ENCODE results near the gene ATXN7L1. TPM values are rescaled to one million over a fixed set of nuclear protein-coding genes. Genes with fewer than 3 reads are reported as not detected.
A peak's percentile ranks its signal among the peaks of the same experiment; 100 is the strongest.

The ATXN7L1 gene
- total RNA-seq, 1 donor: 17.3 TPM

DNA sequence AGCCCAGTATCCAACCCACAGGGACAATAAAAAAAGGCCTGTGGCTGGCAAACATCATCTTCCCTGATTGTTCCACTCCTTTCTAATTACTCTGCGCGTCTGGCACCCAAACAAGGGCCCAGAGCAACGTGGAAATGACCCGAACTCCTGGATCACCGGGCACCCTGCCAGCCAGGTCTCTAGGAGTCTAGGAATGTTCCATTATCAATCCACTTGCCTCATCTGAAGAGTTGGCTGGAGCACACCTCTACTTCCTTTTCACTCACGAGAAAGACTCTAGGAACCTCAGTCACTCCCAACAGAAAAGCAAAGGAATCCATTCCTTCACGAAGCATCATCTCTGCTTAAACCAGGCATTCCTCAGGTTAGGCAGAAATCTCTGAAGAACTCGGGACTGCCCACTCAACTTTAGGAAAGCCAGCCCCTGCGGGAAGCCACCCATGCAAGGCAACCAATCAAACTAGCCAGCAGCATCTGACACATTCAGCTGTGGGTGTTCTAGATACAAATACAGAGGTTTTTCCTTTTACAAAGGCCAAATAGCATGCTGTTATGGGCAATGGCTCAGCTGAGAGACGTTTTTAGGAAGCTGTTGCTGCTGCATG is 37.7 kb downstream of the ATXN7L1 start:
- TF ChIP-seq, protein P1, sequence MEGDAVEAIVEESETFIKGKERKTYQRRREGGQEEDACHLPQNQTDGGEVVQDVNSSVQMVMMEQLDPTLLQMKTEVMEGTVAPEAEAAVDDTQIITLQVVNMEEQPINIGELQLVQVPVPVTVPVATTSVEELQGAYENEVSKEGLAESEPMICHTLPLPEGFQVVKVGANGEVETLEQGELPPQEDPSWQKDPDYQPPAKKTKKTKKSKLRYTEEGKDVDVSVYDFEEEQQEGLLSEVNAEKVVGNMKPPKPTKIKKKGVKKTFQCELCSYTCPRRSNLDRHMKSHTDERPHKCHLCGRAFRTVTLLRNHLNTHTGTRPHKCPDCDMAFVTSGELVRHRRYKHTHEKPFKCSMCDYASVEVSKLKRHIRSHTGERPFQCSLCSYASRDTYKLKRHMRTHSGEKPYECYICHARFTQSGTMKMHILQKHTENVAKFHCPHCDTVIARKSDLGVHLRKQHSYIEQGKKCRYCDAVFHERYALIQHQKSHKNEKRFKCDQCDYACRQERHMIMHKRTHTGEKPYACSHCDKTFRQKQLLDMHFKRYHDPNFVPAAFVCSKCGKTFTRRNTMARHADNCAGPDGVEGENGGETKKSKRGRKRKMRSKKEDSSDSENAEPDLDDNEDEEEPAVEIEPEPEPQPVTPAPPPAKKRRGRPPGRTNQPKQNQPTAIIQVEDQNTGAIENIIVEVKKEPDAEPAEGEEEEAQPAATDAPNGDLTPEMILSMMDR (IDR thresholded peaks at IDR 0.05; ENCODE audit: insufficient read depth, low read depth, low read length): no peak
- DNase-seq (ENCODE audit: low read depth): peak; percentile 13

DNA sequence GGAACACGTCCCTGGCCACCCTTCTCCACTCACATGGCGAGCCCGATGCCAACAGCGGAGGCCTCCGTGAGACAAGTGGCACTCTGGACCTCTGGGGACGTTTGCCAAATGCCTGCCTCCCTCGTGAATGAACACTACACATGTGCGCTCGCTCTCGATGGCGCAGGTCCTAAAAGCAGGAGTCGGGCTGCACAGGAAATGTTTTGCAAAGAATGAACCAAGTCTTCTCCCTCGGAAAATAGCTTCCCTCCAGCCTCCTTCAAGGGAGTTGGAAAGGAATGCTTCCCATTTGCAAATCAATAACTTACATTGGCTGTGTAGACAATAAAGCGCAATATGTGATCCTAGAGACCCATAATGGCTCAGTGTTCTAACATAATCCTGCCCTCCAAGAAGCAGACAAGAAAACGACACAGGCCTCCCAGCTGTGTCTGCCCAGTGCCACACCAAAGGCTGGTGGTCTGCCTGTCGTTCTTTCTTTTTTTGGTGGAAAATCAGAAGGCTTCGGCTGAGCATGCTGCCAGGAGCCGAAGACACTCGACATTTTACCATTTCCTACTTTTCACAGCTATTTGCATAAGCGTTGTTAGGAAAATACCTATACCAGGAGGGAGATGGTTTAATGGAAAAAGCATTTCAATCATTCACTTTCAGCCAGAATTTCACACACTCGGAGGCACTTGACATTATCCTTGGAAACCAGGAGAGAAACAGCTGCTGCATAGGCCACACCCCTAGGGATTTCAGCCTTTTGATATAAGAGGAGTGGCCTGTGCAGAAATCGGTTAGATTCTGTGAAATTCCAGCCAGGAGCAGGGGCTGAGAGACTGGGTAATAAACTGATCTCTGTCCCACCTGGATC is 38.4 kb downstream of the ATXN7L1 start:
- no peak overlapping the region for H3K4me3 ChIP-seq (ENCODE audit: low read depth, low read length)
- DNase-seq (ENCODE audit: low read depth): no peak
- TF ChIP-seq, protein P1 (IDR thresholded peaks at IDR 0.05; ENCODE audit: insufficient read depth, low read depth, low read length): no peak

More for the DNA sequence above, 37.7 kb downstream of the ATXN7L1 start:
- H3K4me3 ChIP-seq (ENCODE audit: low read depth, low read length): no peak overlapping the region

DNA sequence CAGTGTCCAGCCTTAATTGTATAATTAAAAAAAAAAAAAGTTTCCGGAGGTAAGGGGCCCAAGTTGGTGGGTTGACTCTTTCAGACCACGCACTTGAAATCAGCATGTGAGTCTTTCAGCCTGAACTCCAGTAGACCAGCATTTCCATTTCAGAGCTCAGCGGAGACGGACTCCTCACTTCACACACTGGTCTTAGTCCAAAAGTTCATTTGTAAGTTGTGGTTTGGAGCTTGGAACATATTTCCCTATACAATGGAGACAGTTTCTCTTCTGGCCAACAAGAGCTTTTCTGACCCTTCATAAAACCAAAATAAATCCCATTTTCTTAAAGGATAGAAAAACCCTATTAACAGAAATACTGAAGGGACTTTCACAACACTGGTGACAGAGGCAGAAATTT is 41.0 kb downstream of the ATXN7L1 start:
- TF ChIP-seq, protein P1 (IDR thresholded peaks at IDR 0.05; ENCODE audit: insufficient read depth, low read depth, low read length): no peak
- DNase-seq (ENCODE audit: low read depth): no peak
- H3K4me3 ChIP-seq (ENCODE audit: low read depth, low read length): no peak overlapping the region

DNA sequence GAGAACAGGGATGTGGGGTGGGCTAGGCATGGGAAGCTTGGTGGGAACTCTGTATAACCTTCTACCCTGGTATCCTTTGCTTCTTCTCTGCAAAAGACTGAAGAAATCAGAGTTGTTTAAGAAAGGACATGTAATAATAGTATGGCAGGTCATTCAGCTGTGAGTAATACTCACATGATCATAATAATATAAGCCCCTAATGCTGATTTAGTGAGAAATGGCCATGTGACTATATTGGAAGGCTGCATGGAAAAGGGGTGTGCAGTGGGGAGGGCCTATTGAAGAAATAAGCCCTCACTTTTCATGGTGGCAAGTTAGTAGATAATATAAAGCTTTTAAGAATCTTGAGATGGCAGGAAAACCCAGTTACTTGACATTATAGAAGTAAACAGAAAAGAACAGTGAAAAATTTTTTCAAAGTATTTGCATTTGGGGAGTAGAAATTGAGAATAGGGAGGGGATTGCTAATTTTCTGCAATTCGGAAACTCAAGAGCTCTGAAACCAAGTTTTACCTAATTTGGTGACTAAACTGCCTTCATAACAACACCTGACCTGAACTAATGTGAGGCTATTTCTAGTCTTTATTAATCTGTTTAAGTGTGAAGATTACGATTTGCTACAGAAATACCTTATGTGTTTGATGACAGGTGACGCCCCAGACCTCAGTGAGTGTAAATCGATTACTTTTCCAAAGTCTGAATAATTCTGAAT is 44.4 kb downstream of the ATXN7L1 start:
- DNase-seq (ENCODE audit: low read depth): peak; percentile 51
- H3K4me3 ChIP-seq (ENCODE audit: low read depth, low read length): no peak overlapping the region
- TF ChIP-seq, protein P1 (IDR thresholded peaks at IDR 0.05; ENCODE audit: insufficient read depth, low read depth, low read length): no peak

DNA sequence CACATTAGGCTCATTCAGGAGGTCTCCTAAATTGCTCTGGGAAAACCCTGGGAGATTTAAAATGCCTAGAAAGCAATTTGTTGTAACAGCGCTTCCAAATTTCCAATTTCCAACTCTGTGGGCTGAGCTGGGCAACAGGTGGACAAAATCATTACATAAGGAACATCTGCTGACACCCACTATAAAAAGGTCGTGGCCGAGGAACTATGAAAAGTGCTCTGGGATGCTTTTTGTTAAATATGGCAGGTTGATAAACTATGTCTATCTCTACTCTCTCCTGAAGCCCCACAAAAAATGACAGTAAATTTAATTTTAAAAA is 45.1 kb downstream of the ATXN7L1 start:
- TF ChIP-seq, protein P1 (IDR thresholded peaks at IDR 0.05; ENCODE audit: insufficient read depth, low read depth, low read length): no peak
- H3K4me3 ChIP-seq (ENCODE audit: low read depth, low read length): no peak overlapping the region
- peak; percentile 26 for DNase-seq (ENCODE audit: low read depth)

DNA sequence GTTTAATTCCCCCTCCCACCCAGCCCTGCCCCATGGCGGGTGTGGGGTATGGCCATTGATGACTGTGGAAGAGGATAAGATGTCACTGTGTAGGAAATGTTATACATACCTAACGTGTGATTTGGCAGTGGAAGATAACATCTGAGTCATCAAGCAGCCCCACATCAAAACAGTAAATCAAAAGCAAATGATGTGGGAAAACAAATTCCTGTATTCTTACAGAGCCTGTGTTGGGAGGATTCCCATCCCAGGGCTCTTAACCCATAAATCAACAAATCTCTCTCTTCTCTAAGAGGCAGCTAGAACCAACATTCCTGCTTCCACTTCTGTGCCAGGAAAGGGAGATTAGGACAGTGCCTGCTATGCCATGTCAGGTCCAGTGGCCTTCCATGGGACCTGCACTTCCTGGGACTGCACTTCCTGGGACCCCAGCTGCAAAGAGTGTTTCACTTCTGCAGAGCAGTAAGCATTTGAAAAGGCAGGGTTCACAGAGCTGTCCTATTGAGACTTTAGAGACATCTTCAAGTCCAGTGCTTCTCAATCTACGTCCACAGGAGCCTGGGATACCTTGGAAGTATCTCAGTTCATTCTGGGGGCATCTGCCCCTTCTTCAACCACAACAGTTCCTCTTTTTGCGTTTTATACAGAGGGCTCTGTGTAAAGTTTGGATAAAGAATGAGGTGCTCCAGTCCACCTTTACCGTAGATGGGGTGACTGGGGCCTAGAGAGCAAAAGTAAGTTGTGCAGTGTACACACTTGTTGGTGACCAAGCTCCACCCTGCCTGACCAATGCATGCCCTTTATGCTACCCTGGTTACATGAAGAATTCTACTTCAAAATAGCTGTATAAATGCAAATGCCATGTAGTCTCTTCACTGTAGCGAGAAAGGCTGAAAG is 45.7 kb downstream of the ATXN7L1 start:
- TF ChIP-seq, protein P1 (IDR thresholded peaks at IDR 0.05; ENCODE audit: insufficient read depth, low read depth, low read length): no peak
- H3K4me3 ChIP-seq (ENCODE audit: low read depth, low read length): no peak overlapping the region
- DNase-seq (ENCODE audit: low read depth): peak; percentile 97

Data from fibroblast of villous mesenchyme (primary cell).